Liver (tissue), 9 donors: ENCODE data around the gene SRRM2. TPM values are rescaled to one million over a fixed set of nuclear protein-coding genes. Genes with fewer than 3 reads are reported as not detected.

Experiments
- DNase-seq: peaks from one replicate; pipeline ENCODE4 v3.0.0-alpha.2; 2017; ENCODE audit warnings: low spot score
- H3K27ac ChIP-seq, 2 donors: one replicate each; pipeline ENCODE4 v1.7.0; 2013; ENCODE audit warnings: inconsistent platforms in 2 of 2, low read length in 2 of 2, control low read depth in 1 of 2, low read depth in 1 of 2, mild to moderate bottlenecking in 1 of 2
- H3K27me3 ChIP-seq, 4 donors: one replicate each; pipeline versions ENCODE4 v1.6.1 to v1.7.0; 2013; ENCODE audit warnings: low read length in 3 of 4, inconsistent platforms in 1 of 4, mild to moderate bottlenecking in 1 of 4, moderate library complexity in 1 of 4; ENCODE audit not compliant: control insufficient read depth in 4 of 4, insufficient read depth in 4 of 4
- H3K36me3 ChIP-seq, 4 donors: one replicate each; pipeline versions ENCODE4 v1.6.1 to v1.7.0; 2013; ENCODE audit warnings: low read length in 3 of 4, mild to moderate bottlenecking in 3 of 4, low read depth in 1 of 4, moderate library complexity in 1 of 4; ENCODE audit not compliant: control insufficient read depth in 4 of 4, insufficient read depth in 3 of 4
- H3K4me1 ChIP-seq, 4 donors: one replicate each; pipeline versions ENCODE4 v1.6.1 to v1.7.0; 2013; ENCODE audit warnings: low read length in 3 of 4, mild to moderate bottlenecking in 3 of 4, moderate library complexity in 1 of 4; ENCODE audit not compliant: control insufficient read depth in 4 of 4, insufficient read depth in 4 of 4
- H3K4me3 ChIP-seq, 3 donors: one replicate each; pipeline versions ENCODE4 v1.6.1 to v1.7.0; 2013; ENCODE audit warnings: low read length in 3 of 3, control low read depth in 1 of 3, low read depth in 1 of 3, mild to moderate bottlenecking in 1 of 3
- H3K9ac ChIP-seq, 2 donors: one replicate each; pipeline ENCODE4 v1.7.0; 2013; ENCODE audit warnings: low read length in 2 of 2, mild to moderate bottlenecking in 2 of 2, moderate library complexity in 2 of 2, control low read depth in 1 of 2, low read depth in 1 of 2
- H3K9me3 ChIP-seq, 4 donors: one replicate each; pipeline versions ENCODE4 v1.6.1 to v1.7.0; 2013; ENCODE audit warnings: low read length in 3 of 4; ENCODE audit not compliant: control insufficient read depth in 4 of 4
- CTCF ChIP-seq: fragments of 150-350 bp; IDR thresholded peaks from 2 replicates; pipeline ENCODE4 v1.5.1; 2017; ENCODE audit warnings: improper control_type of control experiment, low read depth, low read length; ENCODE audit not compliant: missing input control
- EGR1 ChIP-seq, 2 donors: IDR thresholded peaks; 2 replicates each; pipeline ENCODE4 v1.6.1; 2016 to 2018; ENCODE audit warnings: antibody characterized with exemption in 2 of 2, low read depth in 2 of 2
- FOXA1 ChIP-seq: IDR thresholded peaks from 2 replicates; pipeline ENCODE4 v1.6.1; 2016; ENCODE audit warnings: antibody characterized with exemption
- FOXA2 ChIP-seq: IDR thresholded peaks from 2 replicates; pipeline ENCODE4 v1.6.1; 2016; ENCODE audit warnings: antibody characterized with exemption
- GABPA ChIP-seq, 2 donors: IDR thresholded peaks in 1 of 2; conservative IDR thresholded peaks in 1 of 2; 2 replicates each; pipeline ENCODE4 v1.6.1; 2016; ENCODE audit warnings: antibody characterized with exemption in 2 of 2, mild to moderate bottlenecking in 1 of 2, moderate library complexity in 1 of 2
- HNF4A ChIP-seq, 2 donors: conservative IDR thresholded peaks; 2 replicates each; pipeline ENCODE4 v1.6.1; 2016; ENCODE audit warnings: antibody characterized with exemption in 2 of 2, mild to moderate bottlenecking in 2 of 2
- JUND ChIP-seq, 2 donors: IDR thresholded peaks; 2 replicates each; pipeline ENCODE4 v1.6.1; 2016; ENCODE audit warnings: antibody characterized with exemption in 2 of 2
- NR2F2 ChIP-seq: IDR thresholded peaks from 2 replicates; pipeline ENCODE4 v1.6.1; 2016; ENCODE audit warnings: antibody characterized with exemption
- RAD21 ChIP-seq, 2 donors: IDR thresholded peaks; 2 replicates each; pipeline ENCODE4 v1.6.1; 2016; ENCODE audit warnings: antibody characterized with exemption in 2 of 2, mild to moderate bottlenecking in 2 of 2
- RXRA ChIP-seq, 2 donors: IDR thresholded peaks; 2 replicates each; pipeline ENCODE4 v1.6.1; 2017 to 2018; ENCODE audit warnings: antibody characterized with exemption in 2 of 2, mild to moderate bottlenecking in 1 of 2
- SP1 ChIP-seq: IDR thresholded peaks from 2 replicates; pipeline ENCODE4 v1.6.1; 2018; ENCODE audit warnings: antibody characterized with exemption, mild to moderate bottlenecking
- TAF1 ChIP-seq: conservative IDR thresholded peaks from 2 replicates; pipeline ENCODE4 v1.6.1; 2016; ENCODE audit warnings: antibody characterized with exemption, mild to moderate bottlenecking
- YY1 ChIP-seq: IDR thresholded peaks from 2 replicates; pipeline ENCODE4 v1.6.1; 2016; ENCODE audit warnings: antibody characterized with exemption, mild to moderate bottlenecking
- WGBS: extraction: QIAGEN DNeasy Blood & Tissue Kit; methylation state at CpG from one replicate; pipeline ENCODE4 v1.1.7; 2013; 5-methylcytosine and 5-hydroxymethylcytosine counted together
- polyA plus RNA-seq, 2 donors: library from polyadenylated mRNA; stranded (reverse) in 1 of 2; unstranded in 1 of 2; fragments of 200-250 nt in 1 of 2; fragments of >200 nt in 1 of 2; fragmentation: Nextera tagmentation in 1 of 2; extraction: Ambion mirVana in 1 of 2; gene quantifications; one replicate each; pipeline versions ENCODE4 v1.2.1 to v1.2.3, GENCODE V29; 2013 to 2015
- total RNA-seq, 2 donors: library from RNA; depleted of rRNA; stranded (reverse); fragments of >200 nt; gene quantifications; one replicate each; pipeline ENCODE4 v1.2.3, GENCODE V29; 2014
- TF ChIP-seq, protein P1 (sequence below): IDR thresholded peaks from 2 replicates; pipeline ENCODE4 v1.6.1; 2016; ENCODE audit warnings: antibody characterized with exemption
- TF ChIP-seq, protein P2 (sequence below): IDR thresholded peaks from 2 replicates; pipeline ENCODE4 v1.6.1; 2016; ENCODE audit warnings: antibody characterized with exemption
- TF ChIP-seq, protein P3 (sequence below): IDR thresholded peaks from 2 replicates; pipeline ENCODE4 v1.6.1; 2016; ENCODE audit warnings: antibody characterized with exemption
- TF ChIP-seq, protein P4 (sequence below): IDR thresholded peaks from 2 replicates; pipeline ENCODE4 v1.6.1; 2016; ENCODE audit warnings: antibody characterized with exemption, mild to moderate bottlenecking
- donor health status: healthy.
- donor health status: healthy.
- donor health status: healthy.
- donor health status: healthy.
- donor health status: healthy.

The SRRM2 gene
- total and polyA plus RNA-seq, 4 donors: 84.8 to 199 (median 133) TPM

DNA sequence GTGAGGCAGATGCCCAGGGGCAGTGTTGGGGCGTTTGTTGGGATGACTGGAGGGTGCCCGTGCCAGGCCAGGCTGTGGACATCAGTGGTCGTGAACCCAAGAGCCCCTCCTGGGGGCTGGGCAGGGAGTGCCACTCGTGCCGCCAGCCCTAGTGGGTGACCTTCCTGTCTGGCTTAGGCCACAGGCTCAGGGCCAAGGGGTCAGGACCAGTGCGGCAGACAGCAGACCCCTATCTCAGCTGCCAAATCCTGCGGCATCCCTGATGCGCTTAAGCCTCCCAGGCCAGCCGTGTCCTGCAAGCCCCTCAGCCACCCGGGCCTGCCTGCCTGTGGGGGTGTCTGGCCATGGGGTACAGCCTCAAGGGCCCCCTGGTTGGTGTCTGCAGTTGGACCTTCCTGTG, 47.1 kb upstream of the SRRM2 start:
- no peaks in the 10 kb centered on the region for H3K9me3 ChIP-seq

More for the DNA sequence above, 47.1 kb upstream of the SRRM2 start:
- no peak for DNase-seq
- TF ChIP-seq HNF4A (conservative IDR thresholded peaks at IDR 0.05): no peak
- TF ChIP-seq, protein P1, sequence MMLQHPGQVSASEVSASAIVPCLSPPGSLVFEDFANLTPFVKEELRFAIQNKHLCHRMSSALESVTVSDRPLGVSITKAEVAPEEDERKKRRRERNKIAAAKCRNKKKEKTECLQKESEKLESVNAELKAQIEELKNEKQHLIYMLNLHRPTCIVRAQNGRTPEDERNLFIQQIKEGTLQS: no peak
- no peak for TF ChIP-seq CTCF
- TF ChIP-seq RXRA (IDR thresholded peaks at IDR 0.05): no peak
- TF ChIP-seq, protein P2, sequence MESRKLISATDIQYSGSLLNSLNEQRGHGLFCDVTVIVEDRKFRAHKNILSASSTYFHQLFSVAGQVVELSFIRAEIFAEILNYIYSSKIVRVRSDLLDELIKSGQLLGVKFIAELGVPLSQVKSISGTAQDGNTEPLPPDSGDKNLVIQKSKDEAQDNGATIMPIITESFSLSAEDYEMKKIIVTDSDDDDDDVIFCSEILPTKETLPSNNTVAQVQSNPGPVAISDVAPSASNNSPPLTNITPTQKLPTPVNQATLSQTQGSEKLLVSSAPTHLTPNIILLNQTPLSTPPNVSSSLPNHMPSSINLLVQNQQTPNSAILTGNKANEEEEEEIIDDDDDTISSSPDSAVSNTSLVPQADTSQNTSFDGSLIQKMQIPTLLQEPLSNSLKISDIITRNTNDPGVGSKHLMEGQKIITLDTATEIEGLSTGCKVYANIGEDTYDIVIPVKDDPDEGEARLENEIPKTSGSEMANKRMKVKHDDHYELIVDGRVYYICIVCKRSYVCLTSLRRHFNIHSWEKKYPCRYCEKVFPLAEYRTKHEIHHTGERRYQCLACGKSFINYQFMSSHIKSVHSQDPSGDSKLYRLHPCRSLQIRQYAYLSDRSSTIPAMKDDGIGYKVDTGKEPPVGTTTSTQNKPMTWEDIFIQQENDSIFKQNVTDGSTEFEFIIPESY: no peak
- TF ChIP-seq RAD21 (IDR thresholded peaks at IDR 0.05): no peak
- TF ChIP-seq EGR1 (IDR thresholded peaks at IDR 0.05; ENCODE audit: low read depth in 2 of 2): no peak
- TF ChIP-seq YY1: no peak
- TF ChIP-seq, protein P3, sequence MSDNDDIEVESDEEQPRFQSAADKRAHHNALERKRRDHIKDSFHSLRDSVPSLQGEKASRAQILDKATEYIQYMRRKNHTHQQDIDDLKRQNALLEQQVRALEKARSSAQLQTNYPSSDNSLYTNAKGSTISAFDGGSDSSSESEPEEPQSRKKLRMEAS: no peak
- no peak for TF ChIP-seq FOXA1
- TF ChIP-seq FOXA2: no peak
- TF ChIP-seq SP1: no peak
- no peak for TF ChIP-seq GABPA (IDR thresholded peaks at IDR 0.05 in 1 of 2, conservative IDR thresholded peaks at IDR 0.05 in 1 of 2)
- TF ChIP-seq, protein P4, sequence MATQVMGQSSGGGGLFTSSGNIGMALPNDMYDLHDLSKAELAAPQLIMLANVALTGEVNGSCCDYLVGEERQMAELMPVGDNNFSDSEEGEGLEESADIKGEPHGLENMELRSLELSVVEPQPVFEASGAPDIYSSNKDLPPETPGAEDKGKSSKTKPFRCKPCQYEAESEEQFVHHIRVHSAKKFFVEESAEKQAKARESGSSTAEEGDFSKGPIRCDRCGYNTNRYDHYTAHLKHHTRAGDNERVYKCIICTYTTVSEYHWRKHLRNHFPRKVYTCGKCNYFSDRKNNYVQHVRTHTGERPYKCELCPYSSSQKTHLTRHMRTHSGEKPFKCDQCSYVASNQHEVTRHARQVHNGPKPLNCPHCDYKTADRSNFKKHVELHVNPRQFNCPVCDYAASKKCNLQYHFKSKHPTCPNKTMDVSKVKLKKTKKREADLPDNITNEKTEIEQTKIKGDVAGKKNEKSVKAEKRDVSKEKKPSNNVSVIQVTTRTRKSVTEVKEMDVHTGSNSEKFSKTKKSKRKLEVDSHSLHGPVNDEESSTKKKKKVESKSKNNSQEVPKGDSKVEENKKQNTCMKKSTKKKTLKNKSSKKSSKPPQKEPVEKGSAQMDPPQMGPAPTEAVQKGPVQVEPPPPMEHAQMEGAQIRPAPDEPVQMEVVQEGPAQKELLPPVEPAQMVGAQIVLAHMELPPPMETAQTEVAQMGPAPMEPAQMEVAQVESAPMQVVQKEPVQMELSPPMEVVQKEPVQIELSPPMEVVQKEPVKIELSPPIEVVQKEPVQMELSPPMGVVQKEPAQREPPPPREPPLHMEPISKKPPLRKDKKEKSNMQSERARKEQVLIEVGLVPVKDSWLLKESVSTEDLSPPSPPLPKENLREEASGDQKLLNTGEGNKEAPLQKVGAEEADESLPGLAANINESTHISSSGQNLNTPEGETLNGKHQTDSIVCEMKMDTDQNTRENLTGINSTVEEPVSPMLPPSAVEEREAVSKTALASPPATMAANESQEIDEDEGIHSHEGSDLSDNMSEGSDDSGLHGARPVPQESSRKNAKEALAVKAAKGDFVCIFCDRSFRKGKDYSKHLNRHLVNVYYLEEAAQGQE: no peak
- TF ChIP-seq JUND (IDR thresholded peaks at IDR 0.05): no peak
- no peak for TF ChIP-seq NR2F2
- no peak for TF ChIP-seq TAF1
- Histone ChIP-seq H3K9ac (no peak overlapping the region), H3K27ac (no peak overlapping the region), H3K36me3 (peaks cover 8 to 53% (median 22%) of the 10 kb centered on the region in 4 donors), H3K4me3 (no peak overlapping the region), H3K4me1 (peaks cover 4 to 19% (median 12%) of the 10 kb centered on the region in 4 donors), H3K27me3 (no peaks in the 10 kb centered on the region)
- WGBS: 89% methylated on average over 10 of the region's 10 CpGs
